GM21423 (cell line): Measurements from ENCODE around the gene RPS27L.

Experiments
- ATAC-seq: cut with Tn5 transposase; IDR thresholded peaks from one replicate; pipeline ENCODE4 v1.9.1; 2021; ENCODE audit warnings: mild to moderate bottlenecking, moderate library complexity; ENCODE audit not compliant: unreplicated experiment

Gene RPS27L

GRCh38 chr15:63157118-63157843, at the start of gene RPS27L:
Gene RPS27L (minus strand): TSS chr15:63157477. CDS start chr15:63157405, 72 bp downstream.
- peak; percentile 89 for ATAC-seq

- ATAC-seq = no peak
These were observed 48.8 kb upstream of the RPS27L start for GRCh38 chr15:63206079-63206478.

DNA sequence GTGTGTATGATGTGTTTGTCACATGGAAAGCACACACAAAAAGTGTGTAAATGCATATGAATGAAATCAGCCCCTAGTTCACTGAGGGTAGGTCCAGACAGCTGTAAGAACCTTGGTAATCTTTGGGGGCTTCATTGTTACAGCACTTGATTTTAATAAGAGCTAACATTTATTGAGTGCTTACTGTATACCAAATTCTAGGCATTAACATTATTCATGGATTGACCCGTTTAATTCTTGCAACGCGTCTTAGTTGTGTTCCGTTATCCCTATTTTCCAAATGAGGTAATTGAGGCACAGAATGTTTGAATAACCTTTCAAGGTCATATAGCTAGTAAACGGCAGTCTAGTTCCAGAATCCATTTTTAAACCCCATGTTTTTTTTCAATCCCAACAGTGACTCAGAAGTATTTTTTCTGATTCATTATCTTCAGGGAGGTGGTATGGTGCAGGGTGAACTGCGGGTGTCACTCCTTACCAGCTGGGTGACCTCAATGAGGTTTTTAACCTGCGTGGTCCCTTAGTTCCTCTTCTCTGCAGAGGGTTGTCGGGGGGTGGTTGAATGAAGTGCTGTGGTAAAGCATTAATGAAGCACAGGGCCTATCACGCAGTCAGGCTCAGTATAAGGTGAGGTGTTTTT, 46.3 kb upstream of the RPS27L start:
- no peak for ATAC-seq

DNA sequence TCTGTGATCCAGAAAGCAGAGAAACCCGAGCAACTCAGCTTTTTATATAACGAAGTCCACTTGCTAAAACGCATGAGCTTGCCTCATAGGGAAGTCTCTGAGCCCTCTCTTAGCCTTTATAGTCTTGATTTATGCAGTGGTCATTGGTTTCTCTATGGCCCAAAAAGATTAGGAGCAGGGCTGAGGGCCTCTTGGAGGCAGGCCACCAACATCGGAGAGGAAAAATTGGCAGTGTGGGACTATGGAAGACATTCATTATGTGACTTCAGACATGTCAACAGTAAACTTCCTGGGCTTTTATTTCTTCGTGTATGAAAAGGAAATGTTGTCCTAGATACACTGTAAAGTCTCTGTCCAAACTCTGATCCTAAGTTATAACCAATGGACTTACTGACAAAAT, 45.6 kb upstream of the RPS27L start:
- no peak for ATAC-seq

- no peak for ATAC-seq
These were observed 43.4 kb upstream of the RPS27L start for GRCh38 chr15:63200464-63201249.

DNA sequence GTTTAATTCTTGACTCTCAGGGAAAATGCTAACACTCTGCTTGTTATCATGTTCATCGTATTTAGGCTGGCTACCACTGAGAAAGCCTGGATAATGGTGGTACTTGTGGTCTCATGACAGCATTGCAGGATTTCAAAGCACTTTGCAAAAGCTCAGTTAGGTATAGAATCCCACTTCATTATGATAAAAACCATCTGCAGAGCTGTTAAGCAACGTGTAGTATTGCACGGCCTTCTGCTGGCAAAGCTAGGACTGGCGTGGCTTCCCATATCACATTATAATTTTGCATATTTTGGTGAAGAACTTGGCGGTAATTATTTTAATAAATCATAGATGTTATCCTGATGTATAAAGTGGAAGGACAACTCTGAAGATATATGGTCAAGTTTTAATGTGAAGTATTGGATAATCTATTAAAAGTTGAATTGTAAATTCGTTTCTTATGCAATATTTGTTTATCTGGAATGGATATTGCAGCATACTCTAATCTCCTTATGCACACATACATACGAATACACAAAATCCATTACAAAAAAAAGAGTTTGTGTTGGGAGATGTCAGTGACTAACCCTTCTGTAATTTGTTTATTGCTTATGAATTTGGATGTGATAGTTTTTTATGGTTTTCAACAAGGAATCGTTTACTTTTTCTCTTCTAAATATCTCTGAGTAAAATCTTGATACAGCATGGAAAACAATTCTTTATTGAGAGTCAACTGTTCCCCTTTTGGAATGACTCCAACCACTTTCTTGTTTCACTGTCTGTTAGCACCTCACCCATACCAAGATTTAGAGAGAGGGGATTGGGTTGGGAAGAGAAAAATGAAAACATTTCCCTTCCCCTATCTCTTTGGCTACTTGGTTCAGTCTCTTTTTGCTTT, 41.3 kb upstream of the RPS27L start:
- no peak for ATAC-seq

GRCh38 chr15:63197626-63198025, 40.3 kb upstream of the RPS27L start:
- ATAC-seq = no peak

DNA sequence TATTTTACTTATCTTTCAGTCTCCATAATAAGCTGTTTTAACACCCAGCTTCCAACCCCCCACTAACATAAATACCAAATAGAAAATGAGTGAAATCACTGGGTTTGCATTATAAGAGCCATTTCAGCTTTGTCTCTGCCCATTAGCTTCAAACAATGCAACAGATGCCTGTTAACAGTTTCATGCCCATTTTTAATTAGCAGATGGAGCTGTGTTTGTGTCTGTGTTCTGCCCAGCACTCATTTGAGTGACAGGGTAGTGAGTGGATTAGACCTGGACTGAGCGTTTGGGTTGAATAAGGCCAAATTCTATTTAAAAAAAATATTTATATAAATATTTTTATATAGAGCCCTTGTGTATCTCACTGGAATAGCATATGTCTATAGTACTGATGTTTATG, 39.6 kb upstream of the RPS27L start:
- ATAC-seq = no peak

GRCh38 chr15:63195569-63196015, 38.3 kb upstream of the RPS27L start:
- no peak for ATAC-seq

- no peak for ATAC-seq
These were observed 37.7 kb upstream of the RPS27L start for GRCh38 chr15:63194880-63195568.

- no peak for ATAC-seq
These were observed 37.0 kb upstream of the RPS27L start for GRCh38 chr15:63194302-63194701.

DNA sequence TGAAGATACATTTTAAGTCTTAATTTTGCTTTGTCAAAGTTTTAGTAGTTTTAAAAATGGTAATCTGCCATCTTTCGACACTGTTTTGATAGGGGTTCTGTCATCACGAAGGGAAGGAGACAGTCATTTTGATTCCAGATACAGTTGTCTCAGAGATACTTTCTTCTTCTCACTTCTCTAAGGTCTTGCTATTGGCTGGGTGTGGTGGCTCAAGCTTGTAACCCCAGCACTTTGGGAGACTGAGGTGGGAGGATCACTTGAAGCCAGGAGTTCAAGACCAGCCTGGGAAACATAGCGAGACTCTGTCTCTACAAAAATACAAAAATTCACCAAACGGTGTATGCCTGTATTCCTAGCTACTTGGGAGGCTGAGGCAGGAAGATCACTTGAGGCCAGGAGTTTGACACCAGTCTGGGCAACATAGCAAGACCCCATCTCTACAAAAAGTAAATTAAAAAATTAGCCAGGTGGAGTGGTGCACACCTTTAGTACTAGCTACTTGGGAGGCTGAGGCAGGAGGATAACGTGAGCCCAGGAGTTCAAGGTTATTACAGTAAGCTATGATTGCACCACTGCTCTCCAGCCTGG, 35.4 kb upstream of the RPS27L start:
- ATAC-seq = no peak

GRCh38 chr15:63191895-63192618, 34.8 kb upstream of the RPS27L start:
- peak; percentile 46 for ATAC-seq

DNA sequence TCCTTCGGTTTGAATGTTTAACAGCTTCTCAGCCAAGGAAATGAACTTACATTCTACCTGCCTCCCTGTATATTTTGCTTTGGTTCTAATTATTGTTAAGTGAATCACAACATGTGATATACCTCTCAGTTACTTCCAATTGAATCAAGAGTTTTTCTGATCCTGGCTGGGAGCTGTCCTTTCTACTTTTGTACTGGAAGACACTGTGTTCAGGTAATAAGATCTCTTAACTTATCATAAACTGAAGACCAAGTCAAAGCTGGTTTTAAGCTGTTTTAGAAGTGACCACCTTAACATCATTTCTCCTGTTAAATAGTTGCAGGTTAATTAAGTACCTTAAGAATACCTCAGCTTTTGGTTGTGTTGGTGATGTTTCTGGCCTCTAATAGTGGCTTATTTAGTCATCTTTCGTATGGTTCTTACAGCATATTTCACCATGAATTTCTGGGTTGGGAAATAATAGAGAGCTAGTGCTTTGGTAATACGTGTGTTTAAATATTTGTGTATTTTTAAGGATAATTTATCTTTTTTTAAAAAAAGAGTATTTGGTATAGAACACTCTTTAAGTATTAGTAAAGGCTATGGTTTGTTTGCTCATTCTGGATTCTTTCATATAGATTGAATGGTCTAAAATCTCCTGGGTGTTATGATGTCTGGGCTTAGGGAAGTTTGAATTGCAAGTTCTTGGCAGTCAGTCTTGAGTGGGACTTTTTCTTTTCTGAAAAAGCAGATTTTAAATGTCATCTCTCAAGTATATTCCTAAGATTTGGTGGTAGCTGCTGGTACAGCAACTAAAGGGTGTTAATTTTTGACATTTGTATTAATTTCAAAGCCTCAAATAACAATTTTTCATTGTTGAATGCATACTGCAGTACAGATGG, 33.7 kb upstream of the RPS27L start:
- ATAC-seq = no peak

DNA sequence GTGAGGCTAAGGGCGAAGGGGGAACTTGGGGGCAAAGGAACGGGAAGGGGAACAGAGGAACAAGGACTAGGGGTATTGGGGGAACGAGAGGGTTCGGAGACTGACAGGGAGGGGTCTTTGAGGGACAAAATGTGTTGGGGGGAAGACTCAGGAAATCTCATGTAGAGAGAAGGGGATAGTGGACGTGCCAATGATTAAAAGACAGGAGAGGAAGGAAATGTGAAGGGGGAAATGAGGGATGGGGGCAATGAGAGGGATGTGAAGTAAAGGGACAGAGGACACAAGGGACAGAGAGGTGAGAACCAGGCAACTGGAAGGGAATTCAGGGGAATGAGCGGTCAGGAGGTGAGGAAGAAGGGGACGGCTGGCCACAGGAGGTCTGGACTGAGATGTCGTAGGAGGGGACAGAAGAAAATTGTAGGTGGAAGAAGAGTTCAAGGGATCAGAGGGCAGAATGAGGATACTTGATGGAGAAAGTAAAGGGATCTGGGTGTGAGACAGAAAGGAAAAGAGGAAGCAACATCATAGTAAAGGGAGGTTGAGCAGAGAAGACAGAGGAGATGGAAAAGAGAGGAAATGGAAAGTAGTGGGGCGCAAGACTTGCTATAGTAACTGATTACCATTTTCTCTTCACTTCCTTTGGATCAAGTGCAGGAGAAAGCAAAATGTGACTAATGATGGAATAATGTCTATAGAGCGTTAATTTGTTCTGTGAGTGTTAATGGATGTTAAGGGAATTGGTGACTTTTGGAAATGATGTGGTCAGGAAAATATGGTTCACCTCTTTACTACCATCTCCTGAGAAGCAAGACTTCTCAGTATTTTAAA, 32.9 kb upstream of the RPS27L start:
- no peak for ATAC-seq

- peak; percentile 71 for ATAC-seq
These were observed 31.9 kb upstream of the RPS27L start, which contains the start of gene RAB8B for GRCh38 chr15:63188926-63189871. Gene RAB8B (plus strand): TSS chr15:63189606. CDS start chr15:63189625, 19 bp downstream.
